ENCODE results near the gene SCARF1.

Gene SCARF1

DNA sequence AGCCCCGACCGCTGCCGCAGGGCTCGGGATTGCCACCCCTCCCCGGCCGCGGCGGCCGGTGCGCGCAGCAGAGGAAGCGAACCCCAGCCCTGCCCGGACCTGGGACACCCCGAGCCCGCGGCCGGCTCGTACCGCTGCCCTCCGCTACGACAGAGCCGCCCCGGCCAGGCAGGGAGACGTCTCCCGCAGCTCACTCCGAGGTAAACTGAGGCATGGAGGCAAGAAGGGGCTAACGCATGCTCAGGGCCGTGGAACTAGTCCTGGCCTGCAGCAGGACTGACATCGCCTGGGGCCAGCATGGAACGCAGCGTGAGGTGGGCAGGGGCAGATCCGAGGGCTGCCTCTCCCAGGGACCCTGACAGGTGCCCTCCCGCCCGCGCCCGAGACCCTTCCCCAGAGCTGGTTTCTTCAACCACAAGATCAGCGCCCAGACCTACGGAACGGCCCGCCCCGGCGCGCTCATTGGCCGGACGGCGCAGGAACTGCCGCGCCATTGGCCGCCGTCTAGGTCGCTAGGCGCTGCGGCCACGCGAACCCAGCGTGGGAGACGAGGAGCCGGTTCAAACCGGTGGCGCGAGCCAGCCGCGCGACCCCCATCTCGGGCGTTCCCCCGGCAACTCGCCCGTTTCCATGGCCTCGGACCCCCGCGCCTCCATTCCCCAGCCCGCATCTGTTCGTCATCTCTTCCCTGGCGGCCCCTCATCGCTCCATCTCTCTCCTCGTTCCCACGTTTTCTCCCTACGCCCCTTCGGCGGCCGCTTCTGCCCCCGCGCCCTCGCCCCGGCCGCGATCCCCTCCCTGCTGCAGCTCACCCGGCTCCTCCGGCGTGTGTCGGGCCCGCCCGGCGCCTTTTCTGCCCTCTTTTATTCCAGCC lies 17.3 kb downstream of the SCARF1 start, which contains the start of gene SLC43A2:
Gene SLC43A2 (minus strand): TSS at position 853 of the 874 bp plus-strand sequence. CDS start 960 bp downstream, outside the sequence.
- DNase-seq = peak; percentile 52 to 77 (median 63)

DNA sequence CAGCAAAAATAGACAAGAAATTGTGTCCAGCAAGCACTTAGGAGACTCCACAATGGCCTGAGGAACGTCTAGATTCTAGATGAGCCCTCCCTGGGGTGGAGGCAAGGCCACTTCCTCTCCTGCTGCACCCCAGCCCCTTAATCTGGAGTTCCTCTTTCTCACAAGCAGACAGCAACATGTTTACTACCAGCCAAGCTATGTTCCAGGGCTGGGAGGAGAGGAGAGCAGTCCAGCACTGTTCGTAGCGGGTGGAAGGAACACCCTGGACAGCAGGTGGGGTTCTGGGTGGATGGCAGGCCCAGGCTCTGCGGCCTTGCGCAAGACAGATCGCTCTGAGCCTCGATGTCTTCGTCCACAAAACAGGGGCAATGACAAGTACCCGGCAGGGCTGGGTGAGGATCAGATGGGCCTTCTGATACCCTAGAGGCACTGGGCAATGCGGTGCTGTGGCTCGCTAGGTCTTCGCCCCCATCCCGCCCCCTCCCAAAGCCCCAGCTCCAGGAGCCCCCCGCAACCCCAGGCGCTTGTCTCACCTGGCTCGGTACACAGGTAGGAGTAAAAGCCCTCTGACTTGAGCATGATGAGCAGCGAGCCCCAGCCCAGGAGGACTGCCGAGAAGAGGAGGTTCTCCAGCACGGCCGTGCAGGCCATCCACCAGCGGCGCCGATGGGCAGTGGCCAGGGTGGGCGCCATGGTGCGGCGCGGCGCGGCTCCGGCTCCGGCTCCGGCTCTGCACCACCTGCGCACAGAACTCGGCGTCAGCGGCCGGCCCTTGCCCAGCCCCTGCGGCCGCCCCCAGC lies 18.1 kb downstream of the SCARF1 start:
- no peak for DNase-seq

DNA sequence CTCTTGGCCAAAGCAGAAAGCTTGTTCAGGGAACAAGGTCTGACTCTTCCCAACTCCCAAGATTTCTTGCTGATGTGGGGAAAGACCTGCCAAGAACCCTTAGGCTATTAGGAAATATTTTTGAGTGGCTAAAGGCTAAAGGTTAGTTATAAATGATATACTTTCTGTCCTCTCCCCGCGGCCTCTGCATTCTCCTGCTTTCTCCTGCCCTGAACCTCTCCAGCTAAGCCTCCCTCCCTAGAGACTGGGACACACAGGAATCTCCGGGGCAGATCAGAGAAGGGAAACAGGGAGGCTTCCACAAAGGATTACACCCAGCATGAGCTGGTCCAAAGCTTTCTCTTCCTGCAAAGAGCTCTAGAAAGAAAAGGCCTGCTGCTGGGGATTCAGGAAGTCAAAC lies 19.2 kb downstream of the SCARF1 start:
- DNase-seq = no peak

DNA sequence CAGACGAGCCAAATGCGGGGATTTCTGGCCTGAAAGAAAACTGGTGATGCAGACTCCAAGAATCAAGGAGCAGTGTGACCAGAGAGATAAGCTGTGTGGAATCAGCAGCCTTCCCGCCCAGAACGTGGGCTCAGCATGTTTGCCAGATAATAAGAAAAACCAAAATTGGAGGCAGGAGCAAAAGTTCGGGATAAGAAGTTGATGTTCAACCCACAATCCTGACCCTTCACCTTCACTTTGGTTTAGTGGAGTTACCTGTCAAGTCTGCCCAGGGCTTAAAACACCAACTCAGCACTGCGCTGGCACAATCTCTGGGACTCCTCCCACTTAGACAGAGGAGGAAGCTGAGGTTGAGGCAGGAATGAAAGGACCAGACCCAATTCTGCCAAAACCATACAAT lies 20.0 kb downstream of the SCARF1 start:
- no peak for DNase-seq

DNA sequence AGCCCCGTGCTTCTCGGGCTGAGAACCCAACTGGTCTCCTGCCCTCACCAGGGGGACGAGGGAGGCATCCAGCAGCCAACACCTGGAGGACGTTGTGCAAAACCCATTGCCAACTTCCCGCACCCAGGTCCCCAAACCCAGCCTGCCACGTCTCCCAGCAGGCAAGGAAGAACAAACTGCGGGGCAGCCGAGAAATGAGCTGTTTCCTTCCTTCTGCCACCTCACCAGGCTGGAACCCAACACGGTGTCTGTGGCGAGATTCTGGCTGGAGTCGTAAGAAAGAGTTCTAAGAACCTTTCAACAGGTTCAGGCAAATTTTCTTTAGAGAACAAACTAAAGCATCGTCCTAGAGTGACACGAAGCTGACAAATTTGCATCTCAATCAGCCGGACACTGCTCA lies 20.5 kb downstream of the SCARF1 start:
- DNase-seq = no peak

DNA sequence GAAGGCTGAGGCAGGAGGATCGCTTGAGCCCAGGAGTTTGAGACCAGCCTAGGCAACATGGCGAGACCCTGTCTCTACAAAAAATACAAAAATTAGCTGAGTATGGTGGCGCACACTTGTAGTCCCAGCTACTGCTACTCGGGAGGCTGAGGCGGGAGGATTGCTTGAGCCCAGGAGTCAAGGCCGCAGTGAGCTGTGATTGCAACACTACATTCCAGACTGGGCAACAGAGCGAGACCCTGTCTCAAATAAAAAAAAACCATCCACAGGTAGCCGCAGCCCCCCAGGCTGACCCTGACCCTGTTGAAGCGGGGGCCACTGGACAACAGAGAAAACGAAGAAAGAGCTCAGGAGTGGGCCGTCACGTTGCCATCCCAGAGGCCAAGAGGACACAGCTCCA lies 20.9 kb downstream of the SCARF1 start:
- no peak for DNase-seq

DNA sequence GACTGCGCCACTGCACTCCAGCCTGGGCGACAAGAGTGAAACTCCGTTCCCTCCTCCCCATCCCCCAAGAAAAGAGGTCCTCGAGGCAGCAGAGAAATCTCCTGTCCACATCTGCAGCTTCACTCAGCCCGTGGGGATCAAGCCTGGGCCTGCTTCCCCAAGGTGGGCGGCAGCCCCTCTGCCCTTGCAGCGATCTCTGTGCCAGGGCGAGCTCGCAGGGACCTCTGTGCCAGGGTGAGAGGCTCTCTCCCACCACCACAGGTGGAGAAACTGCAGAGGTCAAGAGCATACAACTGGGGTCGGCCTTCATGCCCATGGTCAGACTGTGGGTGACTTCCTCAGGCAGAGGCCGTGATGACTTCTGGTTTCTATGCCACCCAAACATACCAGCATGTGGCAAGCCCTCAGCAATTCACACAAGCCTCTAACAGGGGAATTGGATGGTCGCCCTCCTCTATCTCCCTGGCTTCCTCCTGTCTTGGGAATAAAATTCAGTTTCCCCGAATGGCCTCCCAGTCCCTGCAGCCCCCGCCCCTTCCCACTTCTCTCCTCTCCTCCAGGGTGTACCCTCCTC lies 22.4 kb downstream of the SCARF1 start:
- no peak for DNase-seq

DNA sequence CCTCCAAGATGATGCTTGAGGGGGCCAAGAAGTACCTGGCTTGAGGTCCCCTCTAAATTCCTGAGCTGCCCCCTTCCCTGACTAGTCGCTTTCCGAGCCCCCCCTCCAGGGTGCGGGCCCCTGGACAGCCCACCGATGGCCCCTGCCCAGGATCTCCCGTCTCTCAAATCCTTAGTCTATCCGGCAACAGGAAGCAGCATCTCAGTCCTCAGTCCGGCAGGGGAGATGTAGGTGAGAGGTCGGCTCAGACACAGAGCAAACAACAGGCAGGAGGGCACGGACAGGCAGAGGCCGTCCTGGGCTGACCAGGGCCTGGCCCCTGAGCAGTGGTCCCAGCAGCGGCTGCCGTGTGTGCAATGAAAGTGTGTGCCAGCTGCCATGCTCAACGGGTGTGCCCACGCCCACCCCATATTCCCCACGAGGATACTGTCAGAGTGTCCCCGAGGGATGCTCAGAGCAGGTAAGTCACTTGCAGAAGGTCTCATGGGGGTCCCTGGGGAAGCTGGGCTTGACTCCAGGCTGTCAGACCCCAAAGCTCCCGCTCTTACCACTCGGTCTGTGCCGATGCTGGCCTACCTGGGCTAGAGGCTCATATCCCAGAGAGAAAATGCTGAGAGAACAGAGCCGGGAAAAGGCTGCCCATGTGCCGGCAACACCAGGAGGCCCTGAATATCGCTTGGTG lies 24.1 kb downstream of the SCARF1 start:
- no peak for DNase-seq

DNA sequence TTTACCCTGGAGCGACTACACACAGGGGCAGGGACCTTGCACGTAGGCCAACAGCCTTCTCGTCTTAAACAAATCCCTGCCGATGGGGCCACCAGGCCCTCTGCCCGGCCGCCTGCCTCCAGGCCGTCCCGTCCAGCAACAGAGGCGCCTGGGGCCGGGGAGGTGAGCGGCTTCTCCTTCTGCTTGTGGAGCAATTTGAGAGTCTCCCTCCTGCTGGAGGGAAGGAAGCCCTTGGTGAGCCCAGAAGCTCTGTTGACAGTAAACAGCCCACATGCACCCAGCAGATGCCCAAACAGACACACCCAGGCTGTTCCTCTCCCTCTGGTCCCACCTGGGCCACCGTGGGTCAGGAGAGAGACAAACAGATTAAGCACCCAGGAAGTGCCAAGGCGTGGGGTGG lies 25.0 kb downstream of the SCARF1 start:
- DNase-seq = no peak

DNA sequence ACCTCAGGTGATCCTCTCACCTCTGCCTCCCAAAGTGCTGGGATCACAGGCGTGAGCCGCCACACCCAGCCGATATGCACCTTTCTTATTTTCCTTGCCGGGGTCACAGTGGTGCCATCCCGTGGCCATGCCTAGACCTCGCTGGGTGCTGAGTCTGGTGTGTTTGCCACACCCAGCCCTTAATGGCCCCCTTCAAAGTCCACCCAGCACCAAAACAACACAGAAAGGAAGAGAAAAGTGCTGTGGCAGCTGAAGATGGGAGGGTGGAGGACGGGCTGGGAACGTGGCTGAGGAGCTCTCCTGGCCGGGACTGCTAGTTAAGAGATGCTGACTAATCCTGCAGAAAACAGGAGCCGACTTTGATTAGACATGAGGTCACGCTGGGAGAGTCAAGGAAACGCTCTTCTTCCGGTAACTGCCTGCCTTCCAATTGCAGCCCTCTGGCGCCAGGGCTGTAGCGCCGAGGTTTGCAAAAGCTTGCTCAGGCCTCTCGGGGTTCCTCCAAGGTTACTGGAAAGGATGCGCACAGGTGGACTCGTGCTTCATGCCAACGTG lies 27.8 kb downstream of the SCARF1 start:
- DNase-seq = no peak

DNA sequence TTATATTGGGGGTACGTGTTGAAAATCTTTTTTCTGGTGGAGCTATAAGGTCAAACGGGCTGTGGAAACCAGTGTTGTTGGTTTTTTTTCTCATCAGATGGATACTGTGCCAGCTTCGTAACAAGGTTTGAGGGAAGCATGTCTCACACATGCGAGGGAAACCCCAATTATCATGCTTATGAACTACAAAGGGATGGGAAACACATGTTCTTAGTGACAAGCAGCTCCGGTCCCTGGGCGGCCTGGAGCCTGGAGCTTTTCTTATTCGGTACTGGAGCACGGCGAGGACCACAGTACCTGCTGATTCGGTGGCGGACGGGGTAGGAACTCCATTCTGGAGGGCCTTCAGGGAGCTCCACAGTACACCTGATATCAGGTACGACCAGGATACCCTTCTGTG lies 29.4 kb downstream of the SCARF1 start:
- DNase-seq = no peak

DNA sequence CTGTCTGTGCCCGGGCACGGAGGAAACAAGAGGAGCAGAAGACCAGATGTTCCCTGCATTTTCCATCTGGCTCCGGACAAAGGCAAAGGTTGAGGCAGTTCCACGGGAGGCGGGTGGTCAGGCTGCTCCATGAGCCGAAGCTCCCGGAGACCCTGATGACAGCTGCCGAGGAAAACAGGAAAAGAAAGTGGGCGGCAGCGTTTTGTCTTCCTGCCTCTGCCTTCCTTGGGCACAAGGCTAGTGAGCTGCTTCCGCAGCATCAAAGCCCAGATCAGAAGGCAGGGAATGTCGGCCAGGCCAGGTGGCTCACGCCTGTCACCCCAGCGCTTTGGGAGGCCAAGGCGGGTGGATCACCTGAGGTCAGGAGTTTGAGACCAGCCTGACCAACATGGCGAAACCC lies 33.1 kb downstream of the SCARF1 start:
- no peak for DNase-seq

DNA sequence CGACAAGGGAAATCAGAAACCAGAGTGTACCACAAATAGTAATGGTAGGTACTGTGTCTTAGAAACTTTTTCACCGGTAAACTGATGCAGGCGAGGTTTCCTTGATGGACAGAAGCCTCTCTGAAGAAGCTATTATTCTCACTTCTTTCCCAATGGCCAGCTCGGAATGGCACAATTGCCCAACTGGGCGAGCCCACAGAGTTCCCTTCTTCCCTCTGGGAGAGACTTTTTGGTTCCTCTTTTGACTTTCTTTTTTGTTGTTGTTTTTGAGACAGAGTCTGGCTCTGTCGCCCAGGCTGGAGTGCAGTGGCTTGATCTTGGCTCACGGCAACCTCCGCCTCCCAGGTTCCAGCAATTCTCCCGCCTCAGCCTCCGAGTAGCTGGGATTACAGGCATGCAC lies 33.8 kb downstream of the SCARF1 start:
- DNase-seq = no peak

DNA sequence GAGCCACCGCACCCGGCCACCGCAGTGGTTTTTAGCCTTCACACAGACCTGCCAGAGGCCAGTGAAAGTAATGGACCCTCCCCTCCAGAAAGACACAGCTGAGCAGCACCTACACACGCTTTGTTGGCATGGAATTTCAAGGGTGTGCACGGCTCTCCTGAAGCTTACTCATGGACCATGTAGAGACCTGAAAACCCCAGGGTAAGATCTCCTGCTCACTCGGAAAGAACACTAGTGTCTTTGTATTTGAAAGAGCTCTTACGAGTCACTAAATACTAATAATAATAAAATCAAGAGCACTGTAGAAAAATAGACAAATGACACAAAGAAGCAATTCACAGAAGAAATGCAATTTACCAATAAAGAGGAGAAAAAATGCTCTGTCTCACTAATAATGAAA lies 36.9 kb downstream of the SCARF1 start:
- DNase-seq = no peak

DNA sequence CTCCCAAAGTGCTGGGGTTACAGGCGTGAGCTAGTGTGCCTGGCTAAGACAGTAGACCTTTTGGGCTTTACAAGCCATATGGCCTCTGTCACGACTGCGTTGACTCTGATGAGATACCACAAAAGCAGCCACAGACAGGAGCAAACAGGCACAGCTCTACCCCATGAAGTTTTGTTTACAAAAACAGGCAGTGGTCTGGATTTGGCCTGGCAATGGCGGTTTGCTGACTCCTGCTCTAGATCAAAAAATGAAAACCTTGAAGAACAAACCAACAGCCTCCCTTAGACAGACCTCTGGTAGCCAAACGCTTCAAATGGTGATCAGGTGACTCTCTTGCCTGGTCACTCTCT lies 37.6 kb downstream of the SCARF1 start:
- no peak for DNase-seq

DNA sequence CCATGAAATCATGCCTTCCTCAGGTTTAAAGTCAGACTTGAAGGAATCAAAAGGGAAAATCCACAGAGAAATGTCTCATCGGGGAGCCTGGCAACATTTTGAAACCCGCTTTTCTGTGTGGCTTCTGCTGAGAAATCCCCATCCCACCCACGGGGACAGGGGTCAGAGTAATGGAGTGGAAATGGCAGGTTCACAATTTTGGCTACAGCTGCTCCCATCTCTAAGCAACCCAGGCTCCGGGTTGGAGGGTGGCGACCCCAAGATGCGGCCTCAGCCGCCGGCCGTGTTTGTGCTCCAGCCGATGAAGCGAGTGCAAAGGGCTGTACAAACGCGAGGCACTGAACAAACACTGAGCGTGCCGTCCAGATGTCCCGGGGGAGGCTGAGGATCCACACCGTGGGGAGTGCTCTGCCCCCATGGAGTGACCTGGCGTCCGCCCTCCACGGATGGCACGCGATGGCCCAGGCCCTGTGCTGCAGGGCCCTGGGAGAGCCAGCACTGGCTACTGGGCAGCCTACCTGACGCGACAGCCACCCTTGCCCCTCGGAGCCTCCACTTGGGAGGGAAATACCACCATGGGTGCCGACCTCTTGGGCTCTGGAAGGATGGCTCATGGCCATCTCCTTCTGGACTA lies 39.1 kb downstream of the SCARF1 start:
- DNase-seq = no peak

DNA sequence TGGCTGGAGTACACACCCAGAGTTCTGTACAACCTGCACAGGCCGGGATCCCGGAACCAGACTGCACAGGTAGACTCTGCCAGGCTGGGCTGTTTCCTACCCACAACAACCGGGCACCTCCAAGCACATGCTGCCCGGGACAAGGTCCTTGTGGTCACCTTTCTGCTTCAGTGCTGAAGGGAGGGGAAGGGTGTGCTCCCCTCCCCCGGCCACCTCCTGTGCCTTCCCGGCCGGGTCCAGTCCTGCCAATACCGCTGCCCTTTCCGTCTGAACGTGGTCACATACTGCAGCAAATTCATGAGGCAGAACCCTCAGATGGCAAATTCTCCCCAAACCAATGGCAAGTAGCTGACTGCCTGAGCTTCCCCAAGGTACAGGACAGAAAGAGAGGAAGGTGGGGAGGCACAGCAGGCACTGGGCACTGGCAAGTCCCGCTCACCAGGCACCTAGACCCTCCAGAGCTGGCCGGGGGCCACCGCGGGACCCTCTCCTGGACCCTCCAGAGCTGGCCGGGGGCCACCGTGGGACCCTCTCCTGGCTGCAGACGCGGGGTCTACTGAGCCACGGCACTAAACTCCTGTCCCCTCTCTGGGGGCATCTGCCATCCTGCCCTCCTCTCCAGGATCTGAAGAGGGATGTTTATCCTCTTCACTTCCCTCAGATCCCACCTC lies 39.7 kb downstream of the SCARF1 start:
- DNase-seq = no peak

DNA sequence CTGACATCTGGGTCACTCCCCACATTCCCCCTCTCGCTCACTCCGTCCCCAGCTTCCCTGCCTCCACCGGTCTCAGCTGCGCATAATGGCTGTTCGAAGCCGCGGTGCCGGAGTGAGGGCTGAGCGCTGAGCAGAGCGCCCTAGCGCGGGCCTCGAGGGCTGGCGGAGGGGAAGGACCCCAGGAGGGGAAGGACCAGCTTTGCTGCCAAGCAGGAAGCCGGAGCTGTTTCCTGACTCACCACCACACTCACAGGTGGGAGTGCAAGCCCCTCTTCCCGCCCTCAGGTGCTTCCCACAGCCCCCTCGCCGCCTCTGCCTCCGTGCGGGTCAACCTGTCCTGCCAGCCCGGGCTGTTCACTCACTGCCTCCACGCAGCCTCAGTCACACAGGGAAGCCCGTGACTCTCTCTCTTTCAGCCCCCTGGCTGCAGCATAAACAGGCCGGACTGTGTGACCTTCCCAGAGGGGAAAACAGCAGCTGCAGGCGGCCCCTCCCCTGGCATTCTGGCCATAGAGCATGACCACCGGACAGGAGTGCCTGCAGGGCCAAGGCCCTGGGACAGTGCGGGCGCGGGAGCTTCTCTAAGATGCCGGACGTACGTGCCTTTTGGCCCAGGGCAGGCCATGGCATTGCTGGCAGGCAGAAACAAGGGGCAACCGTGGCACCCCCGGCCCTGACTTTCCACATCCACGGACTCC lies 40.6 kb downstream of the SCARF1 start:
- DNase-seq = no peak

DNA sequence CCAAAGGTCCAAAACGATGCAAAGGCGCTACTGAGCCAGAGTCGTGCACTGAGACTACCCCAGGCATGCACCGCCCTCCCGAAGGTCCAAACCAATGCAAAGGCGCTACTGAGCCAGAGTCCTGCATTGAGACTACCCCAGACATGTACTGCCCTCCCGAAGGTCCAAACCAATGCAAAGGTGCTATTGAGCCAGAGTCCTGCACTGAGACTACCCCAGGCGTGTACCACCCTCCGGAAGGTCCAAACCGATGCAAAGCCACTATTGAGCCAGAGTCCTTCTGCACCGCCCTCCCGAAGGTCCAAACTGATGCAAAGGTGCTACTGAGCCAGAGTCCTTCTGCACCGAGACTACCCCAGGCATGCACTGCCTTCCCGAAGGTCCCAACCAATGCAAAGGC lies 44.0 kb downstream of the SCARF1 start:
- DNase-seq = no peak

DNA sequence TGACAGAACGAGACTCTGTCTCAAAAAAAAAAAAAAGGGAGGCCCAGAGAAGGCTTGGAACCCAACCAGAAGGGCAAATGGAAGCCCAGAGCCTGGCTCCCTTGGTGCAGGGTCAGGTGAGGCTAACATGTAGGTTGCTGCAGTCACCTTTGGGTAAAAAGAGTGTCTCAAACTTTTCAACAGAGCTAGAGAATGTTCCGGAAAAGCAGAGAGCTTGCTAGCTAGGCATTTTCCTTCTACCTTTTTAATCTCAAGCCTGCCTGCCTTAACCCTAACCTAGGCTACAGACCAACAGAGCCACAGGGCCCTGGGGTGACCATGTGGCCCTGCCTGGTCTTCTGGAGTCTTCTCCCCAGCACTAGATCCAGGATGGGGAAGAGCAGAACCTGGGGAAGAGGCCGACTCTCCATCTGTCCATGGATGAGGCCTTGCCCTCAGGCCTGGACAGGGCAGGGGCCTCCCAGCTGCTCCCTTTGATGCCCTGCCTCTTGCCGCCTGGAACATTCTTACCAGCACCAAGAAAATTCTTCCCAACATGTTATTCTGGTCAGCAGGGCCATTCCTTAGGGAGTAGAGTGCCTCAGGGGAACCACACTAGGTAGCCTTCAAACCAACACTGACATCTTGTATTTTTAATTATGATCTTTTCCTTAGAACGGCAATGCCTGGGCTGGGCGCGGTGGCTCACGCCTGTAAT lies 47.0 kb downstream of the SCARF1 start:
- DNase-seq = no peak

Measured in T-helper 2 cell (primary cell).